Jurkat, Clone E6-1 (cell line): ENCODE data around the gene ZCCHC13. TPM values are rescaled to one million over a fixed set of nuclear protein-coding genes. Genes with fewer than 3 reads are reported as not detected.
A peak's percentile ranks its signal among the peaks of the same experiment; 100 is the strongest.
"Not testable (repeated sequence)": the region's sequence is repeated elsewhere in the genome, so short reads cannot be mapped to it uniquely, and the experiment has no call there.

Experiments
- DNase-seq: peaks from one replicate; pipeline ENCODE4 v3.0.0-alpha.2; 2011; ENCODE audit warnings: low read depth, low spot score
- H3K4me3 ChIP-seq: 2 replicates; pipeline ENCODE4 v1.5.1; 2011; ENCODE audit warnings: mild to moderate bottlenecking, low read length, control low read depth, moderate library complexity
- polyA plus RNA-seq: library from polyadenylated mRNA; unstranded; fragments of >200 nt; gene quantifications from one replicate; pipeline ENCODE4 v1.2.1, GENCODE V29; 2012; ENCODE audit warnings: missing spikeins; ENCODE audit not compliant: insufficient read length, insufficient read depth

The ZCCHC13 gene
- not detected for polyA plus RNA-seq

- no peak for DNase-seq
- no peak within 1 kb of the TSS for H3K4me3 ChIP-seq
Measured at GRCh38 chrX:74304016-74304415, at the start of gene ZCCHC13. ZCCHC13 (plus strand) TSS chrX:74304180; CDS start chrX:74304267, 87 bp downstream.

GRCh38 chrX:74258111-74258510, 45.9 kb upstream of the ZCCHC13 start:
- not testable (repeated sequence) for DNase-seq, H3K4me3 ChIP-seq

- DNase-seq = no peak
- H3K4me3 ChIP-seq = no peak overlapping the region
Measured at GRCh38 chrX:74259885-74260491, 44.0 kb upstream of the ZCCHC13 start.

DNA sequence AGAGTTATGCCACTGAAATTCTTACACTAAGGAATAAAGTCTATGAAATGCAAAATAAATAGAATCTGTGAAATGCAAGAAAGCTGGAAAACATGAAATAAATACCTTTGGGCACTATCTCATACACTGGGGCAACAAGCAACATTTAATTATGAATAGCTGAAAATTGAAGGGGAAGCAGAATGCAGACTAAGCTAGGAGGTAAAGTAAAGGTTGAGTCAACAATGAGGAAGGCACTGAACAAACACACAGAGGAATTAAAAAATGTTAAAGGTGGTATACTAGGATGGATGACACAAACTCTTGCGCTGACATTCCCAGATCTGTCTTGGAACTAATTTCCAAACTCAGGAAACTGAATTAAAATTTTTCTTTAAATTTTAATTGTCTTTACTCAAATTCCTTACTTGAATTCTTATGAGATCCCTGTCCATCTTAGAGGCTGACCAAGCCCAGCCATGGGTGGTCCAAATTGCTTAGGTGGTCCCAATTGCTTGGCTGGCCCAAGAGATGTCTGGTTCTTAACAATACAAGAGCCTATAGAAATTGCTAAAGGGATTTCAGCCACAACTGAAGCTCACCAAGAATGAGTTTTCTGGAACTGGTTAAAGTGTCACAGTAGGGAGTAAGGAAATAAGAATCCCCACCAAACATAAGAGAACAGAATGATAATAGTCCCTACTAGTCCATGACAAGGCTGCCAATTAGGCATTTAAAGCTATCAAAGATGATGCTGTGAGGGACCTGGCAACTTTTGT, 41.3 kb upstream of the ZCCHC13 start:
- DNase-seq = no peak
- H3K4me3 ChIP-seq = no peak overlapping the region

GRCh38 chrX:74270393-74270792, 33.6 kb upstream of the ZCCHC13 start:
- DNase-seq = no peak
- no peak overlapping the region for H3K4me3 ChIP-seq

DNA sequence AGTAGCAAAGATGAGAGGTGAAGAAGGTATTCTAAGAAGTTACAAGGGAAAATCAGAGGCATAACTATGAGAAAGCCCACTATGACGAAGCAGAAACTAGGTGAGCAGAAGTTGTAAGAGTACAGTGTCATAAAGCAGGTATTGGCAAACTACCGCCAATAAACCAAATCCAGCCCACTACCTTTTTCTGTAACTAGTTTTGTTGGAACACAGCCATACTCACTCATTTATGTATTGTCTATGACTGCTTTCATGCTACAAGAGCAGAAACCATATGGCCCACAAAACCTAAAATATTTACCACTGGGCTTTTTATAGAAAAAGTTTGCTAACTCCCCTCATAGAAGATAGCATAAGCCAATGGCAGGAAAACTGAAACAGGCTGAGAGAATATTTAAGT, 31.8 kb upstream of the ZCCHC13 start:
- H3K4me3 ChIP-seq = no peak overlapping the region
- DNase-seq = no peak

DNA sequence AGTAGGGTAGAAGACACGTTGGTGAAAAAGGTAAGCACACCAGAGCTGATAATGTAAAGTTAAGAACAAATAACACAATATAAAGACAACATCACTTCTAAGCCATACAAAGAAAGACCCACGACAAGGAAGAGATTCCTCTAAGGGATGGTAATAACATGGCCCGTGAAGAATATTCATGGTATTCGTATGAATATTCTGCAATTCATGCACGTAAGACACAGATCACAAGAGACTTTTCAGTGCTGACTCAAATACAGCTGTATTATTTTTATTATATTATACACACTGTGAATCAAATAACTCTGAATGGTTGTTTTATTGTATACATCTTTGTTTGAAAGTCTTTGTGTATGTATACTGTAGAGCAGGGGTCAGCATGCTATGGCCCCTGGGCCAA, 29.5 kb upstream of the ZCCHC13 start:
- H3K4me3 ChIP-seq = no peak overlapping the region
- no peak for DNase-seq

DNA sequence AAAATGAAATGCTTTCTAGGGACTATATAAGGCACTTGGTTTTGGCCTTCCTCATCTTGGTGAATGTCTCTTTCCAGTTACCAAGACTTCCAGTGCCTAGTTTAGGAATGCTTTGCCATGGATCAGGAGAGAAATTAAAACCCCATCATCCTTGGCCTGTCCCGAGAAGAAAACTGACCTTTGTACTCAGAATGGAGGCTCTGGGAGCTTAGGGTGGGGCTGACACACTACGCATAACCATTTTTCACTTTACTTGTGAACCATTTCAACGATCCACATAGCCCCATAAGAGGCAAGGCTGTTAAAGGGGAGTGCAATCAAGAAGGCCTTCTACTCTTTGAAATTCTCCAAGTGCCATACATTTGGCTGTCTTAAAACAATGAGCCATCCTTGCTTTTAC, 26.7 kb upstream of the ZCCHC13 start:
- H3K4me3 ChIP-seq = no peak overlapping the region
- DNase-seq = no peak

DNA sequence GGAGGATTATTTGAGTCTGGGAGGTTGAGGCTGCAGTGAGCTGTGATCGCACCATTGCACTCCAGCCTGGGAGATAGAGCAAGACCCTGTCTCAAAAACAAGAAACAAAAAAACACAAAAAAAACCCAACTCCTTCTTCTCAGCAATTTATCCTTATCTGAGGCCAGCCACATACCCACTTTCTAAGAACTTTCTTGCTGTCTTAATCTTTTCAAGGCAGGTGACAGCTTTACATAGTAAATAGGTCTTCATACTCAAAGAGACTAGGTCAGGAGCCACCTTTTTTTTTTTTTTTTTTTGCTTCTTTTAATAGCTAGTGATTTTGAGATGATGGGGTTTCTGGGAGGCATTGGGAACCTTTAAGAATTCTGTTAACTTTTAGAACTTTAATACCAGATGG, 26.1 kb upstream of the ZCCHC13 start:
- no peak overlapping the region for H3K4me3 ChIP-seq
- no peak for DNase-seq

- DNase-seq = no peak
- H3K4me3 ChIP-seq = no peak overlapping the region
Measured at GRCh38 chrX:74280759-74281158, 23.2 kb upstream of the ZCCHC13 start.

DNA sequence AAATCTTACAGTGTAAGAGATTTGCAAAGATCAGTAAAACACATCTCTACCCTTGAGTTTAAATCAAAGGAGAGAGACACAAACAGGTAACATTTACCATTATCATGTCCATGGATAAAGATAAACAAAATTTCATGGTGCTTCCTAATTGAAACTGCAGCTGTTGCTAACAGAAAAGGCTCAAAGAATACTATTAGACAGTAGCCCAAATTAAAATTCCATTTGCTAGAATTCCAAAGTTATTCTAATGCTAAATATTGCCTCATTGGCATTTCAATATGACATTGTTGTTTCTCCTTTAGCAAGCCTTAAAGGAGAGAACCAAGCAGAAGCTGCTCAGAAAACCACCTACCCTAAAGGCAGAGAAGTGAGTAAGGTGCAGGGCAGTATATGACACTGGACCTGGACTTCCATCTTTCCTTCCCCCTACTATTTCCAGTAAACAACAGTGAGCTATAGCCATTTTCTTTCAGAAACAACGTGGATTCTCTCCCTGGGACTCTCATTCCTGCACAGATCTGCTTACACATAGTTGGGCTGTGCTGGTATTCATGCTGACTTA, 19.5 kb upstream of the ZCCHC13 start:
- H3K4me3 ChIP-seq = no peak overlapping the region
- DNase-seq = no peak

GRCh38 chrX:74286950-74287740, 16.8 kb upstream of the ZCCHC13 start:
- H3K4me3 ChIP-seq = no peak overlapping the region
- DNase-seq = no peak

- peak overlapping the region; percentile 81 for H3K4me3 ChIP-seq
- DNase-seq = no peak
Measured at GRCh38 chrX:74291577-74291963, 12.4 kb upstream of the ZCCHC13 start.

DNA sequence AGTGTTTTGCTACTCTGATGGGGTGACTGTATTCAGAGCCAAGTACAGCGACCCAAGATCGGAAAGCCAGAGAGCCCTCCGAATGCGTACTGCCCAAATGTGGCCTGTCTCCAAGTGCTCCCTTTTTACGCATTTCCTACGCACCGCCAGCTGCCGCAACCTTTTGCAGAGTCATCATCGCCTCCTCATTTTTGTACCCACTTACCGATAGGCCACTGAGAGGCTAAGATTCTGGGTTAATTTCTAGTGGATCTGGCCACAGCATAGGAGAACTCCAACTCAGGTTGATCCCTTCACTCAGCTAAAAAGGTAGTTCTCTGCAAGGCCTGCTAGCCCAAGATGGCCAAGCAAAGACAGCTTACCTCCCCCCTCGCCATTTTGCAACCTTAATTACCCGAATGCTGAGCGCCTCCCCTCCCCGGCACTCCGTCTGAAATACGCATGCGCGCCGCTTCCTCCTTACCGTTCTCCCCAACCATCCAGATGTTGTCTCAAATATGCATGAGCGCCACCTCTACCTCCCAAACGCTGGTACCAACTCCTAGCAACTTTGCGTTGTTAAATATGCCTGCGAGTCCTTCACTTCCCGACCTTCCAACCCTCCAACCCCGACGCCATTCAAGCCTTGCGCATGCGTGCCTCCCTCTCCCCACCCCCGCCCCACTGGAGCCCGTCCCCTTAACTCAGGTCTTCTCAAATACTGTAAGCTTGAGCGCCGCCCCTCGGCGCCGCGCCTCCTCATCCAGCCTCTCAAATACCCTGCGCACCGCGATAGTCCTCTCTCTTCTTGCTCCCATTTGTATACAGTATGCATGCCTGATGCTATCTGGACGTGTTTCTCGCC, 11.8 kb upstream of the ZCCHC13 start:
- DNase-seq = peak; percentile 87
- peak overlapping the region; percentile 81 for H3K4me3 ChIP-seq

GRCh38 chrX:74292808-74293123, 11.2 kb upstream of the ZCCHC13 start:
- H3K4me3 ChIP-seq = peak overlapping the region; percentile 81
- no peak for DNase-seq

- H3K4me3 ChIP-seq = peak overlapping the region; percentile 81
- peak; percentile 42 for DNase-seq
Measured at GRCh38 chrX:74293343-74293946, 10.5 kb upstream of the ZCCHC13 start.

DNA sequence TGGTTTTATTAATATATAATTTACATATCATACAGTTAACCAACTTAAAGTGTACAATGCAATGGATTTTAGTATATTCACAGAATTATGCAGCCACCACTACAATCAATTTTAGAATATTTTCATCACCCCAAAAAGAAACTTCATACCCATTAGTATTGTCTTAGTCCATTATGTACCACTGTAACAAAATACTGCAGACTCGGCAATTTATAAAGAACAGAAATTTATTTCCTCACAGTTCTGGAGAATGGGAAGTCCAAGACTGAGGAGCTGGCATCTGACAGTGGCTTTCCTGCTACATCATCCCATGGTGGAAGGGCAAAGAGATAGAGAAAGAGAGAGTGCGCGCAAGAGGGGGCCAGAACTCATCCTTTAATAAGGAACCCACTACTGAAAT, 8.9 kb upstream of the ZCCHC13 start:
- no peak overlapping the region for H3K4me3 ChIP-seq
- no peak for DNase-seq

- no peak overlapping the region for H3K4me3 ChIP-seq
- no peak for DNase-seq
Measured at GRCh38 chrX:74297766-74298165, 6.2 kb upstream of the ZCCHC13 start.

DNA sequence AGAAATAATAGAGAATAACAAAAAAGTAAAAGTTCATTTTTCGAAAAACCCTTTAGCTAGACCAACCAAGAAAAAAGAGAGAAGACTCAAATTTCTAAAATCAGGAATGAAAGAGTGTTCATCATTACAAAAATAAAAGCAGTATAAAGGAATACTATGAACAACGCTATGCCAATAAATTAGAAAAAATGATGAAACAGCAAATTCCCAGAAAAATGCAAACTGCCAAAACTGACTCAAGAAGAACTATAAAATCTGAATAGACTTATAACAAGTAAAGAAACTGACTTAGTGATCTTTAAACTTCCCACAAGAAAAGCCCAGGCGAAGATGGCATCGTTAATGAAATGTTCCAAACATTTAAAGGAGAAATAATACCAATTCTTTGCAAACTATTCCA, 3.1 kb upstream of the ZCCHC13 start:
- no peak for DNase-seq
- H3K4me3 ChIP-seq = no peak overlapping the region
